ENCODE results near the gene HRCT1.

Gene HRCT1

GRCh38 chr9:35954942-35955546 lies 49.0 kb downstream of the HRCT1 start:
- H3K4me3 ChIP-seq (ENCODE audit: low read length) = no peak overlapping the region
- no peak for TF ChIP-seq ZNF274 (IDR thresholded peaks at IDR 0.05; ENCODE audit: low read depth, low read length)

DNA sequence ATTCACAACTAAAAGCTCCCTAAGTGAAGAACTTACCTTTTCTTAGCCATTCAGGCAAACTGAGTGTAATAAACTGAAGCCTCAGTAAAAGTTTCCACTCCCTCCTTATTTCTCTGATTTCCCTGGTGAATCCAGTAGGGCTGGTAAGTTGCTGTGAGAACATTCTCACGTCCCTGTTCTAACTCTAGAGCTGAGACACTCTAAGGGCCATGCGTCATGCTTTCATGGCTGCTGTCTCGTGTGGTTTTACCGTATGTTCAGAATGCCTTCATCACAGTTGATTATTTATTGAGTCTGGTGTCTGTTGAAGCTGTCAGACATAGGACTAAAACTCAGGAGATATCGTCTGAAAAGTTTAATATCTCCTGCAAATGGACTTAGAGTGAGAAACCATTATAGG lies 50.6 kb downstream of the HRCT1 start:
- no peak overlapping the region for H3K4me3 ChIP-seq (ENCODE audit: low read length)
- TF ChIP-seq ZNF274 (IDR thresholded peaks at IDR 0.05; ENCODE audit: low read depth, low read length) = no peak

All from GM08714 (cell line).